SK-N-SH (cell line): Measurements from ENCODE around the gene AUTS2. TPM values are rescaled to one million over a fixed set of nuclear protein-coding genes. Genes with fewer than 3 reads are reported as not detected.

Experiments used
- CTCF ChIA-PET: fragments of 300-600, 350-600 bp; formaldehyde crosslinking; extraction: SDS; loops from one replicate; lab custom pipeline; 2021; lab: Yijun Ruan, JAX
- POLR2A ChIA-PET: fragments of 350-600 bp; sonication (Branson Sonifier 250); formaldehyde crosslinking; extraction: SDS; loops from one replicate; lab custom pipeline; 2020; ENCODE audit warnings: antibody characterized with exemption, inconsistent platforms; lab: Yijun Ruan, JAX
- DNase-seq: peaks from one replicate; pipeline ENCODE4 v3.0.0; 2012
- H2AFZ ChIP-seq: fragments of 200-600 bp; sonication (generic); 2 replicates; pipeline ENCODE4 v1.8.1; 2016; ENCODE audit warnings: antibody characterized with exemption, mild to moderate bottlenecking, low read depth
- H3F3A ChIP-seq: fragments of 200-600 bp; sonication (generic); replicated peaks from 2 replicates; pipeline ENCODE3; 2016; ENCODE audit warnings: antibody characterized with exemption, mild to moderate bottlenecking; ENCODE audit not compliant: insufficient read depth
- H3K27ac ChIP-seq, 2 experiments: fragments of 200-500 bp in 1 of 2; fragments of 200-600 bp in 1 of 2; sonication (Bioruptor generic) in 1 of 2; sonication (generic), shearing (Covaris generic) in 1 of 2; 2 replicates each; pipeline versions ENCODE4 v1.5.1 to v1.6.1; 2014 to 2016; ENCODE audit warnings: low read depth in 2 of 2, inconsistent platforms in 1 of 2, low read length in 1 of 2, mild to moderate bottlenecking in 1 of 2, mixed read lengths in 1 of 2
- H3K27me3 ChIP-seq: fragments of 200-600 bp; sonication (generic), shearing (Covaris generic); 2 replicates; pipeline ENCODE4 v1.6.1; 2016; ENCODE audit warnings: mixed run types; ENCODE audit not compliant: insufficient read depth
- H3K36me3 ChIP-seq, 2 experiments: fragments of 200-500 bp in 1 of 2; fragments of 200-600 bp in 1 of 2; sonication (Bioruptor generic) in 1 of 2; sonication (generic) in 1 of 2; replicated peaks in 1 of 2; 2 replicates each; pipeline versions ENCODE3 to v1.5.1; 2014 to 2016; ENCODE audit warnings: low read length in 1 of 2, mild to moderate bottlenecking in 1 of 2; ENCODE audit not compliant: insufficient read depth in 2 of 2, control insufficient read depth in 1 of 2
- H3K4me1 ChIP-seq, 2 experiments: fragments of 200-500 bp in 1 of 2; fragments of 200-600 bp in 1 of 2; sonication (Bioruptor generic) in 1 of 2; sonication (generic), shearing (Covaris generic) in 1 of 2; 2 replicates each; pipeline versions ENCODE4 v1.5.1 to v1.6.1; 2014 to 2016; ENCODE audit warnings: low read depth in 1 of 2, low read length in 1 of 2, mixed run types in 1 of 2; ENCODE audit not compliant: insufficient read depth in 2 of 2, control insufficient read depth in 1 of 2
- H3K4me2 ChIP-seq: fragments of 200-600 bp; sonication (generic), shearing (Covaris generic); 2 replicates; pipeline ENCODE4 v1.6.1; 2017; ENCODE audit warnings: mixed run types
- H3K4me3 ChIP-seq, 2 experiments: fragments of 200-500 bp in 1 of 2; fragments of 200-600 bp in 1 of 2; sonication (Bioruptor generic) in 1 of 2; sonication (generic), shearing (Covaris generic) in 1 of 2; 2 replicates each; pipeline versions ENCODE4 v1.5.1 to v1.8.1; 2014 to 2016; ENCODE audit warnings: low read depth in 2 of 2, inconsistent platforms in 1 of 2, low read length in 1 of 2, mild to moderate bottlenecking in 1 of 2, mixed read lengths in 1 of 2, moderate library complexity in 1 of 2
- H3K79me2 ChIP-seq: fragments of 200-600 bp; sonication (generic); 2 replicates; pipeline ENCODE4 v1.8.1; 2017; ENCODE audit warnings: mild to moderate bottlenecking; ENCODE audit not compliant: insufficient read depth
- H3K9ac ChIP-seq: fragments of 200-600 bp; sonication (generic); 2 replicates; pipeline ENCODE4 v1.6.1; 2017; ENCODE audit warnings: mixed run types
- H3K9me2 ChIP-seq: fragments of 200-600 bp; sonication (generic); 2 replicates; pipeline ENCODE4 v1.6.1; 2017; ENCODE audit warnings: mixed run types
- H3K9me3 ChIP-seq: fragments of 200-600 bp; sonication (generic); 2 replicates; pipeline ENCODE4 v1.6.1; 2017; ENCODE audit warnings: mixed run types, mild to moderate bottlenecking, moderate library complexity
- H4K20me1 ChIP-seq: fragments of 200-600 bp; sonication (generic); 2 replicates; pipeline ENCODE4 v1.6.1; 2017; ENCODE audit warnings: mild to moderate bottlenecking, mixed run types; ENCODE audit not compliant: insufficient read depth
- CHD2 ChIP-seq: fragments of 150-350 bp; IDR thresholded peaks from 2 replicates; pipeline ENCODE4 v1.6.1; 2018; ENCODE audit warnings: low read length; ENCODE audit not compliant: partially characterized antibody
- RAD21 ChIP-seq: IDR thresholded peaks from 2 replicates; pipeline ENCODE4 v1.6.1; 2012; ENCODE audit warnings: mild to moderate bottlenecking, low read length
- WGBS: methylation state at CpG from one replicate; pipeline ENCODE4 v1.1.6; 2017; ENCODE audit warnings: low lambda C conversion rate; 5-methylcytosine and 5-hydroxymethylcytosine counted together
- polyA plus RNA-seq, 3 experiments: library from polyadenylated mRNA; depleted of rRNA; stranded (reverse); fragments of >200 nt; gene quantifications; 2 replicates each; pipeline ENCODE4 v1.2.3, GENCODE V29; 2012
- small RNA-seq, 7 experiments: library from RNA; depleted of rRNA; stranded (forward); fragments of <200 nt; gene quantifications; one replicate each; pipeline ENCODE3, GENCODE V24; 2012

The AUTS2 gene
- polyA plus RNA-seq, 1 of the 3 experiments (the other 2 are of a cell fraction), result 15.6 TPM

DNA sequence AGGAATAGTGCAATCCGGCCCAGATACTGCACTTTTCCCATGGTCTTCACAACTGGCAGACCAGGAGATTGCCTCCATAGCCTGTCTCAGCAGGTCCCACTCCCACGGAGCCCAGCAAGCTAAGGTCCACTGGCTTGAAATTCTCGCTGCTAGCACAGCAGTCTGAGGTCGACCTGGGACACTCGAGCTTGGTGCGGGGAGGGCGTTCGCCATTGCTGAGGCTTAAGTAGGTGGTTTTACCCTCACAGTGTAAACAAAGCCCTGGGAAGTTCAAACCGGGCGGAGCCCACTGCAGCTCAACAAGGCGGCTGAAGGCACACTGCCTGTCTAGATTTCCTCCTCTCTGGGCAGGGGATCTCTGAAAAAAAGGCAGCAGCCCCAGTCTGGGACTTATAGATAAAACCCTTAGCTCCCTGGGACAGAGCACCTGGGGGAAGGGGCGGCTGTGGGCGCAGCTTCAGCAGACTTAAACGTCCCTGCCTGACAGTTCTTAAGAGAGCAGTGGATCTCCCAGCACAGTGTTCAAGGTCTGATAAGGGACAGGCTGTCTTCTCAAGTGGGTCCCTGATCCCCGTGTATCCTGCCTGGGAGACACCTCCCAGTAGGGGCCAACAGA lies 1240.1 kb downstream of the AUTS2 start:
- Histone ChIP-seq H3K4me3 (no peak overlapping the region), H3K9me2 (no peaks in the 10 kb centered on the region), H3K9me3 (no peaks in the 10 kb centered on the region), H3K36me3 (no peaks in the 10 kb centered on the region), H4K20me1 (no peaks in the 10 kb centered on the region), H3K9ac (no peak overlapping the region), H3K27ac (no peak overlapping the region), H3K4me2 (no peak overlapping the region), H2AFZ (no peak overlapping the region), H3K4me1 (no peaks in the 10 kb centered on the region), H3F3A (no peaks in the 10 kb centered on the region), H3K79me2 (no peaks in the 10 kb centered on the region), H3K27me3 (no peaks in the 10 kb centered on the region; the same call in 1 of the 2 replicates)
- POLR2A ChIA-PET, result no interaction called here
- TF ChIP-seq CHD2, result no peak
- no peak for TF ChIP-seq RAD21
- CTCF ChIA-PET, result interaction anchor here (0.7 to 1.7 kb wide), 3 partner anchors 10 to 140 kb away, joined by 3 to 12 read pairs (median 3); no protein-coding TSS in a partner anchor
- 33% methylated on average over 13 of the region's 15 CpGs for WGBS
- no peak for DNase-seq

Small RNAs within 50 kb of the gene (small RNA-seq; reads per million reads assigned to genes)
- gene AC073873.1, result 0 reads per million in 7 experiments
